Psoas muscle (tissue), 8 donors: ENCODE measurements around the gene ALKBH4. TPM values are rescaled to one million over a fixed set of nuclear protein-coding genes. Genes with fewer than 3 reads are reported as not detected.

ENCODE experiments used
- ATAC-seq, 4 donors: fragments of 200-7000 bp; cut with Tn5 transposase; one replicate each; pipeline ENCODE4 v1.9.1; 2020; ENCODE audit warnings: moderate library complexity in 3 of 4, mild to moderate bottlenecking in 2 of 4
- DNase-seq, 2 donors: peaks; one replicate each; pipeline ENCODE4 v3.0.0-alpha.2; 2020
- H3K27ac ChIP-seq: fragments of 200-600 bp; one replicate; pipeline ENCODE4 v1.8.0; 2022
- H3K27me3 ChIP-seq, 3 donors: fragments of 200-600 bp in 1 of 3; one replicate each; pipeline versions ENCODE4 v1.6.1 to v1.8.0; 2013 to 2022; ENCODE audit warnings: low read length in 2 of 3, mild to moderate bottlenecking in 2 of 3, moderate library complexity in 1 of 3; ENCODE audit not compliant: insufficient read depth in 3 of 3
- H3K36me3 ChIP-seq, 2 donors: fragments of 200-600 bp in 1 of 2; one replicate each; pipeline versions ENCODE4 v1.6.1 to v1.8.0; 2013 to 2022; ENCODE audit warnings: low read depth in 1 of 2, mild to moderate bottlenecking in 1 of 2, moderate library complexity in 1 of 2; ENCODE audit not compliant: insufficient read depth in 1 of 2
- H3K4me1 ChIP-seq: fragments of 200-600 bp; one replicate; pipeline ENCODE4 v1.8.0; 2022
- H3K4me3 ChIP-seq: fragments of 200-600 bp; one replicate; pipeline ENCODE4 v1.8.0; 2022; ENCODE audit warnings: mild to moderate bottlenecking
- H3K9me3 ChIP-seq: fragments of 200-600 bp; one replicate; pipeline ENCODE4 v1.8.0; 2022
- WGBS, 3 donors: extraction: QIAGEN DNeasy Blood & Tissue Kit; methylation state at CpG; one replicate each; pipeline versions ENCODE4 v1.1.6 to v1.1.7; 2013; 5-methylcytosine and 5-hydroxymethylcytosine counted together
- intact Hi-C, 2 donors: fragments of 100-400 bp; cut with DNase I; formaldehyde crosslinking; loops; one replicate each; pipeline versions ENCODE4 v1.11.0 to v1.14.2; 2022
- polyA plus RNA-seq, 3 donors: library from polyadenylated mRNA; stranded (reverse); fragments of 200-250 nt; gene quantifications; one replicate each; pipeline ENCODE4 v1.2.3, GENCODE V29; 2013
- total RNA-seq, 4 donors: library from RNA; stranded (reverse); fragmentation: NEBNext Ultra II Directional in 2 of 4; extraction: Animal tissue kit (Norgen Biotek cat#: 25700) in 2 of 4; gene quantifications; one replicate each; pipeline versions ENCODE4 v1.2.1 to v1.2.4, GENCODE V29; 2021 to 2023
- TF ChIP-seq, protein P1 (sequence below): fragments of 200-600 bp; IDR thresholded peaks from one replicate; pipeline ENCODE4 v1.8.0; 2022; ENCODE audit warnings: antibody characterized with exemption
- donor health status: healthy with polysubstance abuse.
- donor health status: DM: no; HTN: no; CAD: no; lungs with moderate emphysema.
- donor health status: Bipolar disorder and iron deficiency.
- donor health status: healthy.
- donor health status: DM: yes; HTN: yes; CAD: no.
- donor health status: DM: no; HTN: no; CAD: no.
- donor health status: DM: no; HTN: no; CAD: no.
- donor health status: DM: yes; HTN: yes; CAD: no.

Gene ALKBH4
- total and polyA plus RNA-seq, 7 donors = 2.7 to 11.1 (median 8.2) TPM

DNA sequence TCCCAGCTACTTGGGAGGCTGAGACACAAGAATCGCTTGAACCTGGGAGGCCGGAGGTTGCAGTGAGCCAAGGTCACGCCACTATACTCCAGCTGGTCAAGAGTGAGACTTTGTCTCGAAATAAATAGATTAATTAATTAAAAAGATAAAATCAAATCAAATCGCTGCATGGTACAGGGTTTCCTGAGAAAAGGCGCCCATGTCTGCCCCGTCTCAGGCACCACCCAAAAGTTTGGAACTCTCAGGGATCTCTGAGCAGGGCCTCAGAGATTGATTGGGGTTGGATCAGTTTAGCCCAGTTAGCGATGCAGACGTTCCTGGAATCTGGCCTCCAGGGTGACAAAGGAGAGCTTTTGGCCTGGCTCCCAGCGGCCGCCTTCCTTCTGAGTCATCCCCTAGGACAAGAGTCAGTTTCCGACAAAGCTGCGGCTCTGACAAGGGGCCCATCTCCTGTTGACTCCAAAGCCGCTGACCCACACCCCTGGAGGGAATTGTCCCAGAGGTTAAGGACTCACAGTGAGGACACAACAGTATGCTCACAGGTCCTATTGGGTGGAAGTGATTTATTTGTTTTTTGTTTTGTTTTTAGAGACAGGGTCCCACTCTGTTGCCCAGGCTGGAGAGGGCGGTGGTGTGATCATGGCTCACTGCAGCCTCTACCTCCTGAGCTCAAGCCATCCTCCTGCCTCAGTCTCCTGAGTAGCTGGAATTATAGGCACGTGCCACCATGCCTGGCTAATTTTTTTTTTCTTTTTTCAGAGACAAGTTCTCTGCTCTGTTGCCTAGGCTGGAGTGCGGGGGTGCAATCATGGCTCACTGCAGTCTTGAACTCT is 24.5 kb downstream of the ALKBH4 start:
- Histone ChIP-seq H3K27me3 (no peaks in the 10 kb centered on the region), H3K4me1 (peaks cover 12% of the 10 kb centered on the region), H3K27ac (peak overlapping the region; percentile 47), H3K9me3 (no peaks in the 10 kb centered on the region), H3K4me3 (no peak overlapping the region), H3K36me3 (no peaks in the 10 kb centered on the region)
- ATAC-seq (peak; percentile 92 to 96 (median 96)), DNase-seq (peak; percentile 85 to 90)
- TF ChIP-seq, protein P1, sequence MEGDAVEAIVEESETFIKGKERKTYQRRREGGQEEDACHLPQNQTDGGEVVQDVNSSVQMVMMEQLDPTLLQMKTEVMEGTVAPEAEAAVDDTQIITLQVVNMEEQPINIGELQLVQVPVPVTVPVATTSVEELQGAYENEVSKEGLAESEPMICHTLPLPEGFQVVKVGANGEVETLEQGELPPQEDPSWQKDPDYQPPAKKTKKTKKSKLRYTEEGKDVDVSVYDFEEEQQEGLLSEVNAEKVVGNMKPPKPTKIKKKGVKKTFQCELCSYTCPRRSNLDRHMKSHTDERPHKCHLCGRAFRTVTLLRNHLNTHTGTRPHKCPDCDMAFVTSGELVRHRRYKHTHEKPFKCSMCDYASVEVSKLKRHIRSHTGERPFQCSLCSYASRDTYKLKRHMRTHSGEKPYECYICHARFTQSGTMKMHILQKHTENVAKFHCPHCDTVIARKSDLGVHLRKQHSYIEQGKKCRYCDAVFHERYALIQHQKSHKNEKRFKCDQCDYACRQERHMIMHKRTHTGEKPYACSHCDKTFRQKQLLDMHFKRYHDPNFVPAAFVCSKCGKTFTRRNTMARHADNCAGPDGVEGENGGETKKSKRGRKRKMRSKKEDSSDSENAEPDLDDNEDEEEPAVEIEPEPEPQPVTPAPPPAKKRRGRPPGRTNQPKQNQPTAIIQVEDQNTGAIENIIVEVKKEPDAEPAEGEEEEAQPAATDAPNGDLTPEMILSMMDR = no peak
- intact Hi-C loops = no loop called here
- 51 to 73% (median 56%) methylated on average over 17 of the region's 17 CpGs for WGBS, 3 donors

- Histone ChIP-seq H3K4me1 (peaks cover 15% of the 10 kb centered on the region), H3K4me3 (no peak overlapping the region), H3K27ac (no peak overlapping the region), H3K27me3 (no peaks in the 10 kb centered on the region), H3K9me3 (no peaks in the 10 kb centered on the region), H3K36me3 (no peaks in the 10 kb centered on the region)
- ATAC-seq = no peak
- 86 to 90% (median 89%) methylated on average over 10 of the region's 10 CpGs for WGBS, 3 donors
- DNase-seq = no peak
- TF ChIP-seq, protein P1 = no peak
- intact Hi-C loops = no loop called here
These were observed 28.5 kb downstream of the ALKBH4 start for GRCh38 chr7:102436118-102436517.

DNA sequence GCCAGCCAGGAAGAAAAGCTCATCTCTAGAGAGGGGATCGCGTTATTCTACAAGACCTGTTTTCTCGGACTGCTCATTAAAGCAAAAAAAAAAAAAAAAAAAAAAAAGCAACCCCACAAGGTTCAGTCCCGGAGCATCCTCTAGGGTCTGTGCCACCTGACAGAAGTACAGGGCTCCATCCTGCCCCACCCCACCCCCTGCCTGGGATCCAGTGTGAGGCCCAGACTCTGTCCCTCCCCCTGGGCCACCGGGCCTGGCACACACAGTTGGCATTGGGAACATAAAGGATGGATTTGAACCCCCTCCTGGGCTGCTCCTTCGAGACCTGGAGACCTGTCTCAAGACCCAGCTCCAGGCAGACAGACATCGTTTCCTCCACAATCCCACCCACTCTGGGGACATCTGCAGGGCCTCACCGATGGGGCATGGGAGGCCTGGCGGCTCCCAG is 30.6 kb downstream of the ALKBH4 start:
- 31 to 41% (median 34%) methylated on average over 9 of the region's 9 CpGs for WGBS, 3 donors
- H3K9me3 ChIP-seq = no peaks in the 10 kb centered on the region

DNA sequence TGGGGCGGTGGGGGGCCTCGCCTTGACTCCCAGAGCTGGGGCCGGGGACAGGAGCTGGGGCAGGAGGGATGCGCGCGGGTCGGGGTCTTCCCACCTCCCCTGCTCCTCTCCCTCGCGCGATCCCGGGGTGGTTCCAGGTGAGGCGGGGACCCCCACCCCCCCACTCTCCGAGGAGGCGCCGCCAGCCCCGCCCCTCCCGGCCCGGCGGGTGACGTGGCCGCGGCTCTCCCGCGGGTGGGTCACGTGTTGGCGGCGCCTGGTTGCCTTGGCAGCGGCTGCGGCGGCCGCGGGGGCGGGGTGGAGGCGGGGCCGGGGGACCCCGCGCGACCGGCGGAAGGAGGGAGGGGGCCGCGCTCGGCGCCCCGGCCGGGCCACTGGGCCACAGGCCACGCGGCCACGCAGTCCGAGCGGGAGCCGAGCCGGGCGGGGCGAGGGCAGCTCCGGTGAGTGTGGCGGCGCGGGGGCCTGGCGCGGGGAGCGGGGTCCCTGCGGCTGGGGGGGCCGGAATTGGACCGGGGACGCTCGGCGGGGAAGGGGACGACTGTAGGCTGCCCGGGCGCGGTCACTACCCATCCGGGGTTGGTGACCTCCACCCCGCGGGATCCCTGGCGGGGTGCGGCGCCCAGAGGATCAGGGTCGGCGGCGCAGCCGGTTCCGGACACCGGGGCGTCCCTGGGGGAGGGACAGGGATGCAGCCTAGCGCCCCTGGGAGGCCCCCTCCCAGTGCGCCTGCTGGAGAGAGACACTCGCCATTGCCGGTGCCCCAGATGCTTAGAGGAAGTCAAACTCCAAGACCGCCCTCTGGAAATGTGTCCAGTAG is 31.2 kb downstream of the ALKBH4 start, which contains the start of gene ORAI2:
Gene ORAI2 (plus strand): TSS at position 357 of the 820 bp plus-strand sequence. CDS start 5,382 bp downstream, outside the sequence.
- DNase-seq = peak; percentile 83 to 86
- TF ChIP-seq, protein P1 = no peak
- Histone ChIP-seq H3K4me1 (peaks cover 3% of the 10 kb centered on the region), H3K27ac (no peak within 1 kb of the TSS), H3K36me3 (no peaks in the 10 kb centered on the region), H3K9me3 (no peaks in the 10 kb centered on the region), H3K27me3 (no peaks in the 10 kb centered on the region), H3K4me3 (peak within 1 kb of the TSS; percentile 79)
- WGBS, 3 donors = 1 to 4% (median 2%) methylated on average over 24 to 90 of the region's 90 CpGs
- peak; percentile 69 to 89 (median 76) for ATAC-seq
- intact Hi-C loops = no loop called here

More for the DNA sequence above, 30.6 kb downstream of the ALKBH4 start:
- Histone ChIP-seq H3K4me1 (peaks cover 3% of the 10 kb centered on the region), H3K36me3 (no peaks in the 10 kb centered on the region), H3K27me3 (no peaks in the 10 kb centered on the region), H3K27ac (no peak overlapping the region), H3K4me3 (peak overlapping the region; percentile 79)
- ATAC-seq = peak in 3 of 4 donors; percentile 22 to 31 (median 29)
- no peak for DNase-seq
- intact Hi-C loops = no loop called here
- TF ChIP-seq, protein P1 = no peak
